Measurements from ENCODE around the gene KATNB1. TPM values are rescaled to one million over a fixed set of nuclear protein-coding genes. Genes with fewer than 3 reads are reported as not detected.

KATNB1 gene
- total RNA-seq, 1 experiment from 2014 or later = 8.1 TPM

GRCh38 chr16:57755061-57755684 is 19.6 kb downstream of the KATNB1 start:
- intact Hi-C loops (cut with micrococcal nuclease; ENCODE audit: unreplicated experiment) = loop anchor here (10.0 kb wide), 1 partner anchor 250 kb away; the partner anchor contains the start of genes USB1 and ZNF319
- H3K36me3 ChIP-seq (ENCODE audit: control insufficient read depth, insufficient read depth, low read length) = no peaks in the 10 kb centered on the region
- TF ChIP-seq CTCF (IDR thresholded peaks at IDR 0.05) = no peak
- no peak for TF ChIP-seq POLR2AphosphoS5 (IDR thresholded peaks at IDR 0.05; ENCODE audit: low read depth, low read length)
- TF ChIP-seq TCF7L2 (IDR thresholded peaks at IDR 0.05; ENCODE audit: low read depth, low read length) = no peak
- TF ChIP-seq REST (IDR thresholded peaks at IDR 0.05; ENCODE audit: insufficient read depth in 1 of 2, low read depth in 2 of 2, low read length in 1 of 2) = no peak
- no peak for TF ChIP-seq SIN3A (IDR thresholded peaks at IDR 0.05; ENCODE audit: borderline replicate concordance, insufficient read depth, low read depth, low read length)
- no peak overlapping the region for H3K4me3 ChIP-seq (ENCODE audit: low read depth in 2 of 2, low read length in 2 of 2)
- no TSS peak for BruUV-seq (replicated peaks)
- ChIA-PET CTCF (no interaction called here), POLR2A (no interaction called here)
- in situ Hi-C loops (cut with HindIII; ENCODE audit: low pct_unique_long_range_greater_than_20kb, low sequenced_read_pairs) = no loop called here
- H3K27me3 ChIP-seq (ENCODE audit: control insufficient read depth, insufficient read depth, low read length) = no peaks in the 10 kb centered on the region
- ATAC-seq (no peak), DNase-seq (ENCODE audit: low read depth, low spot score) (no peak)
- no peaks in the 10 kb centered on the region for H3K9me3 ChIP-seq (ENCODE audit: control insufficient read depth, insufficient read depth, low read depth, low read length)
- H3K4me1 ChIP-seq (ENCODE audit: control insufficient read depth, insufficient read depth, low read length) = no peaks in the 10 kb centered on the region
- no peak overlapping the region for H3K27ac ChIP-seq (ENCODE audit: low read length)

GRCh38 chr16:57755726-57756423 is 20.3 kb downstream of the KATNB1 start:
- H3K4me1 ChIP-seq (ENCODE audit: control insufficient read depth, insufficient read depth, low read length) = no peaks in the 10 kb centered on the region
- H3K27ac ChIP-seq (ENCODE audit: low read length) = no peak overlapping the region
- H3K27me3 ChIP-seq (ENCODE audit: control insufficient read depth, insufficient read depth, low read length) = no peaks in the 10 kb centered on the region
- ChIA-PET POLR2A (no interaction called here), CTCF (interaction anchor here (0.6 to 1.4 kb wide), 2 partner anchors 30 to 107 kb away, joined by 3 to 5 read pairs; no protein-coding TSS in a partner anchor)
- no peaks in the 10 kb centered on the region for H3K9me3 ChIP-seq (ENCODE audit: control insufficient read depth, insufficient read depth, low read depth, low read length)
- intact Hi-C loops (cut with micrococcal nuclease; ENCODE audit: unreplicated experiment) = loop anchor here (2.0 to 10.0 kb wide), 2 partner anchors 107 to 249 kb away; partner anchors contain the start of genes USB1 and ZNF319
- no TSS peak for BruUV-seq (replicated peaks)
- H3K36me3 ChIP-seq (ENCODE audit: control insufficient read depth, insufficient read depth, low read length) = no peaks in the 10 kb centered on the region
- DNase-seq (ENCODE audit: low read depth, low spot score) (no peak), ATAC-seq (no peak)
- TF ChIP-seq TCF7L2 (IDR thresholded peaks at IDR 0.05; ENCODE audit: low read depth, low read length) (no peak), SIN3A (IDR thresholded peaks at IDR 0.05; ENCODE audit: borderline replicate concordance, insufficient read depth, low read depth, low read length) (no peak), REST (IDR thresholded peaks at IDR 0.05; ENCODE audit: insufficient read depth in 1 of 2, low read depth in 2 of 2, low read length in 1 of 2) (no peak), CTCF (IDR thresholded peaks at IDR 0.05) (no peak), POLR2AphosphoS5 (IDR thresholded peaks at IDR 0.05; ENCODE audit: low read depth, low read length) (no peak)
- in situ Hi-C loops (cut with HindIII; ENCODE audit: low pct_unique_long_range_greater_than_20kb, low sequenced_read_pairs) = no loop called here
- H3K4me3 ChIP-seq (ENCODE audit: low read depth in 2 of 2, low read length in 2 of 2) = no peak overlapping the region
